HepG2 (cell line): ENCODE data around the gene ADAM15. TPM values are rescaled to one million over a fixed set of nuclear protein-coding genes. Genes with fewer than 3 reads are reported as not detected.
A peak's percentile ranks its signal among the peaks of the same experiment; 100 is the strongest.

ENCODE experiments used
- CCDC6 ChIP-seq: sonication (generic); formaldehyde crosslinking; IDR thresholded peaks from 2 replicates; pipeline ENCODE4 v1.8.1; 2022; ENCODE audit warnings: mild to moderate bottlenecking, missing genetic modification reagents, moderate library complexity
- FOXO4 ChIP-seq: sonication (generic); formaldehyde crosslinking; conservative IDR thresholded peaks from 2 replicates; pipeline ENCODE4 v1.8.1; 2023; ENCODE audit warnings: missing genetic modification reagents
- GLI4 ChIP-seq: sonication (generic); formaldehyde crosslinking; IDR thresholded peaks from 2 replicates; pipeline ENCODE4 v1.5.1; 2020; ENCODE audit warnings: missing genetic modification reagents, mild to moderate bottlenecking, moderate library complexity, borderline replicate concordance
- GPN1 ChIP-seq: sonication (generic); formaldehyde crosslinking; IDR thresholded peaks from 2 replicates; pipeline ENCODE4 v1.5.1; 2020; ENCODE audit warnings: missing genetic modification reagents, borderline replicate concordance
- MYC ChIP-seq: sonication (generic); formaldehyde crosslinking; IDR thresholded peaks from 2 replicates; pipeline ENCODE4 v1.9.0; 2021; ENCODE audit warnings: missing genetic modification reagents, borderline replicate concordance
- NCOA2 ChIP-seq: sonication (generic); formaldehyde crosslinking; IDR thresholded peaks from 2 replicates; pipeline ENCODE4 v1.8.0; 2022; ENCODE audit warnings: inconsistent platforms
- NFATC3 ChIP-seq: sonication (generic); formaldehyde crosslinking; IDR thresholded peaks from 2 replicates; pipeline ENCODE4 v1.5.1; 2020; ENCODE audit warnings: mild to moderate bottlenecking, missing genetic modification reagents
- RARA ChIP-seq: IDR thresholded peaks from 2 replicates; pipeline ENCODE4 v1.6.1; 2016; ENCODE audit warnings: missing genetic modification reagents, missing compliant biosample characterization
- RBFOX2 ChIP-seq: fragments of 200-400 bp; formaldehyde crosslinking; IDR thresholded peaks from 2 replicates; pipeline ENCODE4 v1.6.1; 2017; ENCODE audit warnings: low read depth, mild to moderate bottlenecking, low read length
- TBX3 ChIP-seq: fragments of 450-650 bp; IDR thresholded peaks from 2 replicates; pipeline ENCODE4 v1.6.1; 2017; ENCODE audit warnings: antibody characterized with exemption, mild to moderate bottlenecking, inconsistent platforms, borderline replicate concordance
- U2AF1 ChIP-seq: fragments of 200-400 bp; formaldehyde crosslinking; optimal IDR thresholded peaks from 2 replicates; pipeline ENCODE3; 2017; ENCODE audit warnings: mild to moderate bottlenecking, low read depth, low read length
- UBTF ChIP-seq: sonication (generic); formaldehyde crosslinking; IDR thresholded peaks from 2 replicates; pipeline ENCODE4 v1.4.0; 2020; ENCODE audit warnings: mild to moderate bottlenecking, missing genetic modification reagents
- ZBTB14 ChIP-seq: sonication (generic); formaldehyde crosslinking; IDR thresholded peaks from 2 replicates; pipeline ENCODE4 v1.4.0; 2020; ENCODE audit warnings: missing genetic modification reagents
- ZFP91 ChIP-seq: sonication (generic); formaldehyde crosslinking; IDR thresholded peaks from 2 replicates; pipeline ENCODE4 v1.9.0; 2022; ENCODE audit warnings: missing genetic modification reagents, mild to moderate bottlenecking, borderline replicate concordance
- ZNF282 ChIP-seq: fragments of 450-650 bp; IDR thresholded peaks from 2 replicates; pipeline ENCODE4 v1.6.1; 2018; ENCODE audit not compliant: partially characterized antibody
- ZNF382 ChIP-seq: sonication (generic); formaldehyde crosslinking; IDR thresholded peaks from 2 replicates; pipeline ENCODE4 v1.5.0; 2020; ENCODE audit warnings: missing genetic modification reagents, mild to moderate bottlenecking, borderline replicate concordance
- ZNF556 ChIP-seq: sonication (generic); formaldehyde crosslinking; IDR thresholded peaks from 2 replicates; pipeline ENCODE4 v1.4.0; 2020; ENCODE audit warnings: mild to moderate bottlenecking, missing genetic modification reagents, borderline replicate concordance
- ZNF710 ChIP-seq: sonication (generic); formaldehyde crosslinking; IDR thresholded peaks from 2 replicates; pipeline ENCODE4 v1.5.0; 2020; ENCODE audit warnings: mild to moderate bottlenecking, missing genetic modification reagents, borderline replicate concordance
- ZNF740 ChIP-seq: sonication (generic); formaldehyde crosslinking; IDR thresholded peaks from 2 replicates; pipeline ENCODE4 v1.4.0; 2020; ENCODE audit warnings: missing genetic modification reagents
- ZNF883 ChIP-seq: sonication (generic); formaldehyde crosslinking; IDR thresholded peaks from 2 replicates; pipeline ENCODE4 v1.5.1; 2020; ENCODE audit warnings: mild to moderate bottlenecking, missing genetic modification reagents; ENCODE audit errors: not compliant biosample characterization
- ZNF891 ChIP-seq: sonication (generic); formaldehyde crosslinking; IDR thresholded peaks from 2 replicates; pipeline ENCODE4 v1.5.0; 2020; ENCODE audit warnings: mild to moderate bottlenecking, missing genetic modification reagents
- polyA plus RNA-seq, 8 experiments: library from polyadenylated mRNA; depleted of rRNA in 3 of 8; stranded (reverse) in 7 of 8; unstranded in 1 of 8; fragments of >200 nt; fragmentation: Illumina TruSeq in 4 of 8; extraction: Trizol in 4 of 8; gene quantifications; 2 replicates each; pipeline versions ENCODE4 v1.2.1 to v1.2.3, GENCODE V29; 2011 to 2016; ENCODE audit warnings: low read depth in 4 of 8, missing spikeins in 1 of 8, mixed read lengths in 1 of 8; ENCODE audit not compliant: insufficient read depth in 1 of 8
- total RNA-seq, 5 experiments: library from RNA; depleted of rRNA; stranded (reverse); fragments of >200 nt; fragmentation: Illumina TruSeq; extraction: Trizol; gene quantifications; 2 replicates each; pipeline ENCODE4 v1.2.3, GENCODE V29; 2016; ENCODE audit warnings: low read depth in 1 of 5

ADAM15 gene
- total and polyA plus RNA-seq, 2 of the 13 experiments (the other 11 are each of a cell fraction or from before 2014, with no cell fraction given): 17.9 to 25.6 TPM

GRCh38 chr1:155003766-155004351 lies 47.3 kb upstream of the ADAM15 start (continued):
- TF ChIP-seq ZBTB14 (CRISPR knock-in tag): no peak
- TF ChIP-seq RBFOX2: 0 out of 2 replicates have a peak, but pooled peaks have one; percentile 29
- TF ChIP-seq UBTF: no peak
- TF ChIP-seq GLI4 (CRISPR knock-in tag): no peak
- no peak for TF ChIP-seq ZNF891
- TF ChIP-seq FOXO4 (CRISPR knock-in tag): 0 out of 2 replicates have a peak, but pooled peaks have one; percentile 10
- TF ChIP-seq U2AF1: no peak
- TF ChIP-seq ZNF710: peak; percentile 10; the same call in 1 of the 2 replicates
- no peak for TF ChIP-seq ZNF883 (CRISPR knock-in tag)
- TF ChIP-seq RARA: peak; percentile 21; the same call in 1 of the 2 replicates
- no peak for TF ChIP-seq GPN1 (CRISPR knock-in tag)
- TF ChIP-seq NCOA2 (CRISPR knock-in tag): no peak
- TF ChIP-seq CCDC6 (CRISPR knock-in tag): no peak
- TF ChIP-seq ZNF282: no peak
- no peak for TF ChIP-seq ZNF382
- TF ChIP-seq ZFP91 (CRISPR knock-in tag): no peak
- TF ChIP-seq TBX3: no peak
- TF ChIP-seq ZNF740: peak; percentile 96
- TF ChIP-seq MYC (CRISPR knock-in tag): peak; percentile 89
- no peak for TF ChIP-seq ZNF556 (CRISPR knock-in tag)
- no peak for TF ChIP-seq NFATC3 (CRISPR knock-in tag)
